PC-9 (cell line): ENCODE results near the gene FUT3.

Source experiments
- EZH2 ChIP-seq: fragments of 200-600 bp; sonication (generic); IDR thresholded peaks from 2 replicates; pipeline ENCODE4 v1.8.0; 2017; ENCODE audit warnings: antibody characterized with exemption, low read depth
- TF ChIP-seq, protein P1 (sequence below): fragments of 200-600 bp; sonication (generic); conservative IDR thresholded peaks from 2 replicates; pipeline ENCODE4 v1.6.1; 2017; ENCODE audit warnings: mixed run types, antibody characterized with exemption, mild to moderate bottlenecking, moderate library complexity

DNA sequence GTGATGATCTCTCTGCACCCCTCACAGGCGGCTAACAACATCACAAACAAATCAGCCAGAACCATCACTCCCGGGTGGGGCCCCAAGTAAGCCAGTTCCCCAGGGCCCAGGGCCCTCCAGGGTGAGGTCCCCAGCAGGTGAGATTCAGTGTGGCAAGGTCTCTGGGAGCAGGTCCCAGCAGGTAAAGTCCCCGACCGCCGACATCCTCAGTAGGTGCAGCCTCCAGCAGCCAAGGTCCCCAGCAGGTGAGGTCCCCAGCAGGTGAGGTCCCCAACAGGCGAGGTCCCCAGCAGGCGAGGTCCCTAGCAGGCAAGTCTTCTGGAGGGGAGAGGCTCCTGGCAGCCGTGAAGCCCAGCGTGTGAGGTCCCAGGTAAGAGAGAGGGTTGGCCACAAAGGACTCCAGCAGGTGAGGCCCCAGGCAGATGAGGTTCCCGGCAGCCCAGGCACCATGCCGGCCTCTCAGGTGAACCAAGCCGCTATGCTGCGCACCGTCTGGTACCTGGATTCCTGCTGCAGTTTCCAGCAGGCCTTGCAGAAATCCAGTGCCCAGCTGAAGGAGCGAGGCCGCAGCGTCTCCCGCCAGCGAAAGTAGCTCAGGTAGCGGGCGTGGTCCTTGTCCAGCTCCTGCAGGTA, 7.8 kb downstream of the FUT3 start:
- TF ChIP-seq, protein P1, sequence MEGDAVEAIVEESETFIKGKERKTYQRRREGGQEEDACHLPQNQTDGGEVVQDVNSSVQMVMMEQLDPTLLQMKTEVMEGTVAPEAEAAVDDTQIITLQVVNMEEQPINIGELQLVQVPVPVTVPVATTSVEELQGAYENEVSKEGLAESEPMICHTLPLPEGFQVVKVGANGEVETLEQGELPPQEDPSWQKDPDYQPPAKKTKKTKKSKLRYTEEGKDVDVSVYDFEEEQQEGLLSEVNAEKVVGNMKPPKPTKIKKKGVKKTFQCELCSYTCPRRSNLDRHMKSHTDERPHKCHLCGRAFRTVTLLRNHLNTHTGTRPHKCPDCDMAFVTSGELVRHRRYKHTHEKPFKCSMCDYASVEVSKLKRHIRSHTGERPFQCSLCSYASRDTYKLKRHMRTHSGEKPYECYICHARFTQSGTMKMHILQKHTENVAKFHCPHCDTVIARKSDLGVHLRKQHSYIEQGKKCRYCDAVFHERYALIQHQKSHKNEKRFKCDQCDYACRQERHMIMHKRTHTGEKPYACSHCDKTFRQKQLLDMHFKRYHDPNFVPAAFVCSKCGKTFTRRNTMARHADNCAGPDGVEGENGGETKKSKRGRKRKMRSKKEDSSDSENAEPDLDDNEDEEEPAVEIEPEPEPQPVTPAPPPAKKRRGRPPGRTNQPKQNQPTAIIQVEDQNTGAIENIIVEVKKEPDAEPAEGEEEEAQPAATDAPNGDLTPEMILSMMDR = no peak
- no peak for TF ChIP-seq EZH2
